ENCODE results near the gene TSPAN6. TPM values are rescaled to one million over a fixed set of nuclear protein-coding genes. Genes with fewer than 3 reads are reported as not detected.

TSPAN6 gene
- total and polyA plus RNA-seq, 2 of the 13 experiments (the other 11 are each of a cell fraction or from before 2014, with no cell fraction given) = 78.9 to 133 TPM

- TF ChIP-seq TFE3 (CRISPR knock-in tag; IDR thresholded peaks at IDR 0.05) (peak; percentile 74), HNRNPUL1 (IDR thresholded peaks at IDR 0.05; ENCODE audit: low read depth, low read length) (no peak), ZNF33A (CRISPR knock-in tag; IDR thresholded peaks at IDR 0.05; ENCODE audit: borderline replicate concordance) (no peak), ZMYM4 (CRISPR knock-in tag; IDR thresholded peaks at IDR 0.05) (0 out of 2 replicates have a peak, but pooled peaks have one; percentile 21), ZBTB49 (CRISPR knock-in tag; IDR thresholded peaks at IDR 0.05; ENCODE audit: borderline replicate concordance) (no peak), KDM3A (CRISPR knock-in tag; IDR thresholded peaks at IDR 0.05; ENCODE audit: low read depth) (no peak), HOMEZ (CRISPR knock-in tag; IDR thresholded peaks at IDR 0.05; ENCODE audit: low read depth) (peak; percentile 56; the same call in 1 of the 2 replicates), NR2F6 (IDR thresholded peaks at IDR 0.05) (no peak), NR2F6 (CRISPR knock-in tag; IDR thresholded peaks at IDR 0.05) (no peak), ZNF275 (CRISPR knock-in tag; IDR thresholded peaks at IDR 0.05; ENCODE audit: borderline replicate concordance) (no peak), POGK (CRISPR knock-in tag; conservative IDR thresholded peaks at IDR 0.05) (no peak), IKZF1 (IDR thresholded peaks at IDR 0.05) (no peak), ZNF788 (CRISPR knock-in tag; IDR thresholded peaks at IDR 0.05; ENCODE audit: borderline replicate concordance) (no peak), ZSCAN21 (CRISPR knock-in tag; IDR thresholded peaks at IDR 0.05; ENCODE audit: borderline replicate concordance) (no peak), HMGXB3 (CRISPR knock-in tag; IDR thresholded peaks at IDR 0.05; ENCODE audit: borderline replicate concordance) (no peak)
These were observed 17.7 kb upstream of the TSPAN6 start (continued) for GRCh38 chrX:100654261-100654660.

Measured in HepG2 (cell line).